ENCODE data around the gene LENG8.

Gene LENG8

GRCh38 chr19:54418030-54418929 lies 30.7 kb upstream of the LENG8 start:
- H3F3A ChIP-seq (ENCODE audit: insufficient read depth, low read length) = no peaks in the 10 kb centered on the region
- H3K9me3 ChIP-seq (ENCODE audit: low read length) = no peaks in the 10 kb centered on the region
- H3K79me2 ChIP-seq (ENCODE audit: insufficient read depth, low read length) = no peaks in the 10 kb centered on the region
- no peaks in the 10 kb centered on the region for H4K20me1 ChIP-seq (ENCODE audit: insufficient read depth, low read length)
- no peaks in the 10 kb centered on the region for H3K4me1 ChIP-seq (ENCODE audit: insufficient read depth, low read length, severe bottlenecking)
- no peaks in the 10 kb centered on the region; the same call in 1 of the 2 replicates for H3K27me3 ChIP-seq (ENCODE audit: insufficient read depth, low read length)
- TF ChIP-seq EZH2 (IDR thresholded peaks at IDR 0.05; ENCODE audit: borderline replicate concordance, low read length) (no peak), CTCF (IDR thresholded peaks at IDR 0.05; ENCODE audit: low read length) (no peak)
- no peak overlapping the region for H2AFZ ChIP-seq (ENCODE audit: low read length)
- no peak overlapping the region for H3K9ac ChIP-seq (ENCODE audit: low read length)
- no peaks in the 10 kb centered on the region for H3K36me3 ChIP-seq (ENCODE audit: insufficient read depth, low read length)
- H3K4me2 ChIP-seq (ENCODE audit: low read length) = no peak overlapping the region
- no peak overlapping the region for H3K27ac ChIP-seq (ENCODE audit: low read depth, low read length, poor library complexity, severe bottlenecking)
- no peak overlapping the region for H3K4me3 ChIP-seq (ENCODE audit: low read depth, low read length, poor library complexity, severe bottlenecking)
- H3K9me2 ChIP-seq (ENCODE audit: low read depth, low read length) = no peaks in the 10 kb centered on the region

- no peak for TF ChIP-seq EZH2 (IDR thresholded peaks at IDR 0.05; ENCODE audit: borderline replicate concordance, low read length)
- no peaks in the 10 kb centered on the region for H3K36me3 ChIP-seq (ENCODE audit: insufficient read depth, low read length)
- no peak overlapping the region for H3K4me3 ChIP-seq (ENCODE audit: low read depth, low read length, poor library complexity, severe bottlenecking)
- H3K79me2 ChIP-seq (ENCODE audit: insufficient read depth, low read length) = no peaks in the 10 kb centered on the region
- H3K4me1 ChIP-seq (ENCODE audit: insufficient read depth, low read length, severe bottlenecking) = no peaks in the 10 kb centered on the region
- H4K20me1 ChIP-seq (ENCODE audit: insufficient read depth, low read length) = no peaks in the 10 kb centered on the region
- no peaks in the 10 kb centered on the region; the same call in 1 of the 2 replicates for H3K27me3 ChIP-seq (ENCODE audit: insufficient read depth, low read length)
- H3K9ac ChIP-seq (ENCODE audit: low read length) = no peak overlapping the region
- H3K27ac ChIP-seq (ENCODE audit: low read depth, low read length, poor library complexity, severe bottlenecking) = no peak overlapping the region
- no peaks in the 10 kb centered on the region for H3K9me3 ChIP-seq (ENCODE audit: low read length)
- no peak overlapping the region for H2AFZ ChIP-seq (ENCODE audit: low read length)
- H3K9me2 ChIP-seq (ENCODE audit: low read depth, low read length) = no peaks in the 10 kb centered on the region
- no peak overlapping the region for H3K4me2 ChIP-seq (ENCODE audit: low read length)
- no peaks in the 10 kb centered on the region for H3F3A ChIP-seq (ENCODE audit: insufficient read depth, low read length)
Observed at GRCh38 chr19:54418930-54419800, 29.8 kb upstream of the LENG8 start.

- no peaks in the 10 kb centered on the region for H4K20me1 ChIP-seq (ENCODE audit: insufficient read depth, low read length)
- no peak overlapping the region for H3K9ac ChIP-seq (ENCODE audit: low read length)
- H3K4me1 ChIP-seq (ENCODE audit: insufficient read depth, low read length, severe bottlenecking) = no peaks in the 10 kb centered on the region
- no peaks in the 10 kb centered on the region for H3F3A ChIP-seq (ENCODE audit: insufficient read depth, low read length)
- no peaks in the 10 kb centered on the region for H3K9me3 ChIP-seq (ENCODE audit: low read length)
- TF ChIP-seq EZH2 (IDR thresholded peaks at IDR 0.05; ENCODE audit: borderline replicate concordance, low read length) (no peak), CTCF (IDR thresholded peaks at IDR 0.05; ENCODE audit: low read length) (no peak)
- no peaks in the 10 kb centered on the region for H3K79me2 ChIP-seq (ENCODE audit: insufficient read depth, low read length)
- H3K27ac ChIP-seq (ENCODE audit: low read depth, low read length, poor library complexity, severe bottlenecking) = no peak overlapping the region
- H3K36me3 ChIP-seq (ENCODE audit: insufficient read depth, low read length) = no peaks in the 10 kb centered on the region
- H3K4me3 ChIP-seq (ENCODE audit: low read depth, low read length, poor library complexity, severe bottlenecking) = no peak overlapping the region
- H3K4me2 ChIP-seq (ENCODE audit: low read length) = no peak overlapping the region
- no peak overlapping the region for H2AFZ ChIP-seq (ENCODE audit: low read length)
- no peaks in the 10 kb centered on the region for H3K9me2 ChIP-seq (ENCODE audit: low read depth, low read length)
- no peaks in the 10 kb centered on the region; the same call in 1 of the 2 replicates for H3K27me3 ChIP-seq (ENCODE audit: insufficient read depth, low read length)
Observed at GRCh38 chr19:54420068-54420382, 29.0 kb upstream of the LENG8 start.
